Femur (tissue), 1 donor: Measurements from ENCODE around the gene ORC3.

ENCODE experiments used
- DNase-seq: peaks from one replicate; pipeline ENCODE4 v3.0.0-alpha.2; 2017

The ORC3 gene

DNA sequence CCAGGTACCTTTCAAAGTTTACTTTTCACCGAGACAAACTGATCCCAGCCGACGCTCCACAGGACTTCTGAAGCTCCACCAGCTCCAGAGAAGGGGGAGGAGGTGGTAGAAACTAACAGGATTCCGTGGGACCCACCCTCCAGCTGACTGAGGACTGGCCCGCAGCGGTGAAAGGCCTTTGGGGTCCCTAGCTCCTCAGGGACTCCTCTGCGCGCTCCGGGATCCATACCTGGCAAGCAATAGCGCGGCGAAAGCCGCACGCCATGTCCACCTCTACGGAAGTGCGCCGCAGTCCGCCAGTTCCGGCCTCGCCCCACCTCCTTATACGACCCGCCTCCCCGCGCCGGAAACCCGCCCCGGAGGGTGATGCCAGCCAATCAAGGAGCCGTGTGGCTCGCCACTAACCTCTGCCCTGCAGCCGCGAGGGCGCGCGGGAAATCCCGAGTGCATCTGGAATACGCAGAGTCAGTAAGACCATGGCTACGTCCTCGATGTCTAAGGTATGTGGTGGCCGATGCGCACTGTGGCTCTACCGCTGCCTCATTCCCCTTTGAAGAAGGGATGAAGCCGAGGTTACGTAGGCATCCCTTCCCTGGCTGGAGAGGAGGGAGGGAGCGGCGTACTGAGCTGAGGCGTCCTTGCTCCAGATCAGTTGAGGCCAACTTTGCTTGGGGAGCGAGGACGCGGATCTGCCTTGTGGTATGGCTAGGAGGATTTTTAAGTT, at the start of gene ORC3, which contains the start of gene RARS2:
Gene ORC3 (plus strand): TSS at position 443 of the 724 bp plus-strand sequence. CDS start 34 bp downstream, at position 477.
Gene RARS2 (minus strand): TSS at position 295 of the 724 bp plus-strand sequence. CDS start 30 bp downstream, at position 265.
- peak; percentile 98 for DNase-seq

DNA sequence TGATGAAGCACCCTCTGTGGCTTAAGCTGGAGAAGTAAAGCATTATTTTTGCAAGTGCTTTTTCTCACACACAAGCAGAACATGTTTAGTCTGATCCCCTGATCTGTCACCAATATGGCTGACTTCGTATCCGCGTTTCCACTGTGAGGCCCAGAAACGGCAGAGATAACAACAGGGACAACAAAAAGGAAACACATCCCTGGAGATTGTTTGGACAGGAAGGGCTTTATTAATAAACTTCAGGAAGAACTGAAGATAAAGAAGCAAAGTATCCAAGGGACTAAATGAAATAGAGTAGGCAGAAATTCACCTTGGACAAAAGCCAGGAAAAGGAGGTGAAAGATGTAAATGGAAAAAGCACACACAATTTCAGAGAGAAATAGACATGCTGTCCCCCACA, 49.4 kb upstream of the ORC3 start:
- DNase-seq, result no peak

DNA sequence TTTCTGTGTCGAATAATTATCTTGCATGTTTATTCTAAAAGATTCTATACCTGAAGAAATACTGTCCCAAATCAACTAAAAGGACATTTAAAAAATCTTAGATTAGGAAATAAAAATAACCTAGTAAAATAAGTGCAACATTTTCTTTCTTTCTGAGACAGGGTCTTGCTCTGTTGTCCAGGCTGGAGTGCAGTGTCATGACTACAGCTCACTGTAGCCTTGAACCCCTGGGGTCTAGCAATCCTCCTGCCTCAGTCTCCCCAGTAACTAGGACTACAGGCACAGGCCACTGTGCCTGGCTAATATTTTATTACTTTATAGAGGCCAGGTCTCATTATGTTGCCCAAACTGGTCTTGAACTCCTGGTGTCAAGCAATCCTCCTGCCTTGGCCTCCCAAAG, 48.9 kb upstream of the ORC3 start:
- DNase-seq, result no peak

DNA sequence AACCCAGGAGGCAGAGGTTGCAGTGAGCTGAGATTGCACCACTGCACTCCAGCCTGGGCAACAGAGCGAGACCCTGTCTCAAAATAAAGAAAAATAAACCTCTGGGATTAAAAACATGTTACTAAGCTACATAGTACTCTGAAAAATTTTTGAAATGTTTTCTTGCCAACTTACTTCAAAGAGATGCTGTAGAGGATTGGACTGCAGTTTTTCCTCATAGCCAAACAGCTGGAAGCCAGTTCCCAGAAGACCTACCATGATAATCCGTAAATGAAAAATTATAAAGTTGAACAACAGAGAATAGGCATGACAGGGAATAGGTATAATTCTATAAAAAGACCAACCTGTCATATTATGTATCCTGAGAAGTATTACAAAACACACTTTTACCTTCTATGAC, 48.2 kb upstream of the ORC3 start:
- no peak for DNase-seq

DNA sequence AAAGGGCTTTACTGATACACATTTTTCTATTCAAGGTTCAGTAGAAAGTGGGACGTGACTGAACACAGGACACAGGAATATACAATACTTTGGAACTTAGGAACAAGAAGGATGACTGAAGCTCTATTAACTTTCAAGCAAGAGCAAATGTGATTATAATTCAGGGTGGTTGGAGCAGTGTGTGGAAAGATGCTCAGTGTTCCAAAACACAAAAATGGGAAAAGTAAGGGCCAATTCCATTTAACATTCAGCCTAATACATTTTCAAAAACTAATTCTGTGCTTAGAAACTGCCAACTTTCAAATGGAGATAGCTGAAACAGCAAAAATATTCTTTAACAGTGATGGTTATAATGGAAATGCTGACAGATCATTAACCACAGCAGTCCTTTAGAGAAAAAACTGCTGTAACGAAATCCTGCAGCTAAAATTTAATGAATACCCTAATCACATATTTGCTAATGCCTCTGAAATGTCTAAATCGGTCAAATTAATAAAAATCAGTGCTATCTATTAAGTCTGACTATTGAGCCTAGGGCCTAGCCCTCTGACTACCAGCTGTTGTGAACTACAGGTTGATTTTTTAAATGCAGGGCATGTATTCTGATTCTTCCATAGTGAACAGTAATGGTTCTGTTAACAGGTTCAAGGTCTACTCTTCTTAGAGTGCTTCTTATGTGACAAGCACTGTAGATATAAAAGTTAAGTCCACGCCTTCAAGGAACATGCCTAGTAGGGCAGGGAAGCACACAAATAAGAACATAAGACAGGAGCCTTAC, 46.0 kb upstream of the ORC3 start:
- DNase-seq, result peak; percentile 22

DNA sequence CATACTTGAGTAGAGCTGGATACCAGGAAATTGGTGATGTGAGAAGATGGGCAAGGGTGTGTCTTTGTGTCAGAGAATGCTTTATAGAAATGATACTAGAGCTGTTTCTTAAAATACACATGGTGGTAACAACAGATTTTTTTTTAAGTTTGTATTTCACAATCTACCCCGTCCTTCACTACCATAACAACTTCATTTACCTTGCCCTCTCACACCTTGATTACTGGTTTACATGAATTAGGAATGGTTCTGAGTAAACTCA, 45.5 kb upstream of the ORC3 start:
- no peak for DNase-seq

DNA sequence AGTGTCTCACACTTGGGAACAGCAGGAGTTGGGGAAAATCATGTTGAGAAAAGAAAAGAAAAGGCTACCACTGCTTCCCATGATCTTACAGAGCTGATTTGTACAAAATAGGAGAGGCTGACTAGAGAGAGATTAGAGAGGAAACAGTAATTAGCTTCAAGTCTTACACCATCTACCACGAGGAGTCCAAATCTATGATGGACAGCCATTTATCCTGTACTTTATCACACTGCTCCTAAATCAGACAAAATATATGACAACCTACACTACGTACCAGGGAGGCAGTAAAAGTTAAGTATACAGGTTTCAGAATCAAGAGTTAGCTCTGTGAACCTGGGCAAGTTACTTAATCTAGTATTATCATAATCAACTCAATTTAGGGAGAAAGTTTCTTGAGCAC, 38.1 kb upstream of the ORC3 start:
- no peak for DNase-seq

DNA sequence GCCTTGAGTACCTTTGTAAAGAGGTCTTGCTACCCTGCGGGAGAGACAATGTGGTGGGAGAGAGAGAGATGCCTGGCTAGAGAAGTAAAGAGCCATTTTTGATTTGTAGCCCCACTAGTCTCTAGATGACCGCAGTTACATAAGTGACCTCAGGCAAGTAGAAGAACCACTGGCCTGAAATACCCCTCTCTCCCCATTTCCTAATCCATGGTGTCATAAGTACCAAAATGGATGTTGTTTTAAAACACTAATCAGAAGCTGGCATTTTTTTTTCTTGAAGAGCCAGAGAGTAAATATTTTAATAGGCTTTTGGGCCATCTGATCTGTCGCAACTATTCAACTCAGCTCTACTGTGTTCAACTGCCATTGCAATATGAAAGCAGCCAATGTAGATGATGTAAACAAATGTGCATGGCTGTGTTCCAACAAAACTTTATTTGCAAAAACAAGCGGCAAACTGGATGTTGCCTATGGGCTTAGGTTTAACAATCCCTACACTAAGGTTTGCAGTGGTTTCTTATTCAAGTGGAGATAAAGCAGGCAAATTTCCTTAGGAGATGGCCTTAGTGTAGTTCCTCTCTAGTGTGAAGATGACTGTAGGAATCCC, 36.7 kb upstream of the ORC3 start:
- no peak for DNase-seq

DNA sequence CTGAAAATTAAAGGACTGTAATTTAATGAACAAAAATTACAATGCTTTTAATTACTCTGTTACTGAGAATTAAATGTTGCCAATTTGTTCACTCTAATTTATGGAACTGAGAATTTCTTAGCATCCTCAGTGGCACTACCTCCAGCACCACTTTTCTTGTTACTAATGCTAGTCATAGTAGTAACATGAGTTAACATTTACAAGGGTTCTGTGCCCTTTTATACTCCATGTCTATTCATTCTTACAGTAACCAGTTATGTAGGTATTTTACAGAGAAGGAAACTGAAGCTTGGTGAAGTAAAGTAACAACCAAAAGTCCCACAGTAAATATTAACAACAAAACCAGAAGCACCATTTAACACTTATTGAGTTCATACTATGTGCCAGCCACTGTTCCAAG, 34.4 kb upstream of the ORC3 start:
- DNase-seq, result no peak

DNA sequence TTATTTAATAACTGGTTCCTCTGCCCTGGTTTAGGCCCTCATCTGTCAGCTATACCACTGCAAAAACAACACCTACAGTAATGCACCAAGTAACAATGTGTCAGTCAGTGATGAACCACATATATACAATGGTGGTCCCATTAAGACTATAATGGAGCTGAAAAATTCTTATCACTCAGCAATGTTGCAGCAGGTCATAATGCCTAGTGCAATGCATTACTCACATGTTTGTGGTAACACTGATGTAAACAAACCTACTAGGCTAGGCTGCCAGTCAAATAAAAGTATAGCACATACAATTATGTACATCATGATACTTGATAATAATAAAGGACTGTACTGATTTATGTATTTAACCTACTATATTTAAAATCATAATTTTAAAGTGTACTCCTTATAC, 31.5 kb upstream of the ORC3 start:
- no peak for DNase-seq

DNA sequence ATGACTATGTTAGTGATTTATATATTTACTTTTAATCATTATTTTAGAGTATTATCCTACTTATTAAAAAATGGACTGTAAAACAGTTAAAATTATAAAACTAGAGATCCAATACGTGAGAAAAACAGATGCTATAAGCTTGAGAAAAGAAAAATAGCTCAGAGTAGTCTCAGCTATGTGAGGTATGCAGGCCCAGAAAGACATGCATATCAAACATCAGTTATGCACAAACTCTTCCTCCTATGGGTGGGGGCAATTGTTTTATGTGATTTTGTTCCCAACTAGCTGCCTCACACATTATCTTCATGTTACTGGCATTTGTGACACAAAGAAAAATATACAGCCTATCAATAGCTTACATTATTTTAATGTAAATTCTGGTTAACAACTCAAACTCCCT, 28.9 kb upstream of the ORC3 start:
- no peak for DNase-seq

DNA sequence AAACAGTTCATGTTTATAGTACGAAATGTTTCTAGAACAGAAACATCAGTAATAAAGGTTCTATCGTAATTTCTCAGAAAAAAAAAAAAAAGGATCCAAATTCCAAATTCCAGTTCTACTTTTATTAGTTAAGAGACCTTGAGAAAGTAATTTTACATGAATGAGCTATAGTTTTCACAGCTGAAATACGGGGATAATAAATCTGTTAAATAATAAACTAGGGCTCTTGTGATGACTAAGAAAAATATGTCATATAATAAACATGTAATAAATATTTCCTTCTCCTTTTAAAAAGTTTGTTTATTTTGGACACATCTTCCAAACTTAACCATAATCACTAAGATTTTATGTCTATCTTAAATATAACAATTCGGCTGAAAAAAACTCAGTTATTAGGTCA, 17.9 kb upstream of the ORC3 start:
- no peak for DNase-seq

DNA sequence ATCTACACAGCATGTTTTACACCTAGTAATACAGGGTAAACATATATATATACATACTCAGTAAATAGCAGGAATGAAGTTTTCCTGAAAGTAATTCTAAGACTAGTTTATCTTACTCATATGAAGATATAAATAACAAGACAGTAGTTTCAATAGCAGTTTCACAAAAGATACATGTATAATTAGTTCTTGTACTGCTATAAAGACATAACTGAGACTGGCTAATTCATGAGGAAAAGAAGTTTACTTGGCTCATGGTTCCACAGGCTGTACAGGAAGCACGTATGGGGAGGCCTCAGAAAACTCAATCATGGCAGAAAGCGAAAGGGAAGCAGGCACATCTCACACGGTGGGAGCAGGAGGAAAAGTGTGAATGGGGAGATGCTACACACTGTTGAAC, 17.1 kb upstream of the ORC3 start:
- no peak for DNase-seq

DNA sequence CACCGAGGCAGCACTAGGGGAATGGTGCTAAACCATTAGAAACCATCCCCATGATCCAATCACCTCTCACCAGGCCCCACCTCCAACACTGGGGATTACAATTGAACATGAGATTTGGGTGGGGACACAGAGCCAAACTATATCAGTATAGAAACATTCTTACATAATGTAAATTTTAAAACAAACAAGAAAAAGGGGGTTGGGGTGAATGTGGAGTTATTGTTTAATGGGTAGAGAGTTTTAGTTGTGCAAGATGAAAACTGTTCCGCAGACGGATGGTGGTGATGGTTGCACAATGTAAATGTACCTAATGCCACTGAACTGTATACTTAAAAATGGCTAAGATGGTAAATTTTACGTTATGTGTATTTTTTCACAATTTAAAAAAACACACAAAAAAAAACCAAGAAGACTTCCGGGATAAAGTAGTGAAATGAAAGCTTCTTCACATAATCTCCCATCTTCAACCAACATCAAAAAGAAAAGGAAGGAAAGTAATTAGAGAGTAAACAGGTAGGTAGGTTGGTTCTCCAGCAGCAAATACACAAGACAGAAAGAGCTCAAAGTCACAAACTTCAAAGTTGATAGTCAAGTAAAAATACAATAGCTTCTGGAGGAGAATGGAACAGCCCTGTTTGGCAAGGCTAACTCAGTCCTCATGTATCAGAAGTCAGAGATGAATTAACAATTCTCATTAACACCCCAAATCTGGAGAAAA, 16.5 kb upstream of the ORC3 start:
- DNase-seq, result no peak

DNA sequence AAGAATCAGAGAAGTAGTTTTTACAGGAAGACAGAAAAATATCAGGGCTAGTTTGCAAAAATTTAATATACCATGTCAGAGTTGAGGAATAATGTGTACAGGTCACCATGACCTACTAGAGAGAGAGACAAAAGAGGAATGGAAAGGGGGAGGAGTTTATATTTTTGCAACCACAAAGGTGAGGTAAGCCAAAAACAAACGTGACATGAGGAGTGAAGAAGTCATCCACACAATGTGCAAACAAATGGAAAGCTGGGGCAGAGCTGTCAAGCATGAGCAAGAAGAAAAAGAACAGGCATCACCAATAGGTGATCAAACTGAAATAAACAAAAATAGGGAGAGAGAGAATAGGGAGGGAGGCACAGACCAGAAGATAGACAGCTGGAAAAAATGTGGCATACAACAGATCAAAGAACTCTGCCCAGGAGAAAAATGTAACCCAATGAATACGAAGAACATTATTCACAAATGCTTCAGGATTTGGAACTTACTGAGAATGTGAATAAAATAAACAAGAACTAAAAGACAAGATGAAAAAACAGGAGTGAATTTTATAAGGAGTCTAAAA, 15.6 kb upstream of the ORC3 start:
- DNase-seq, result no peak

DNA sequence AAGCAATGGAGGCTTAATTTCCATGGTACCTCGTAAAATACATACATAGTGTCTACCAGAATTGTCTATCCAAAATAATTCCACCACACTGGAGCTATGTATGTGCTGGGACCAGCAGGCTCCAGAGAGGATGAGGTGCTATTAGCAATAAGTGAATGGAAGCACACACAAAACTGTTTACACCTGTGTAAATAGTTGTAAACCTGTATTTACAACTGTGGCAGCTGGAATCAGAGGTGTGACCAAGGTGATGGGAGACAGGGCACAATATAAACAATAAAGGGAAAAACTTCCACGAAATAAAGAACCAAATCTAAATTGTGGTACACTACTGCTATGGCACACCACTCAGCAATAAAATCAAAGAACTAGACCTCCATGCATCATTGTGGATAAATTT, 14.5 kb upstream of the ORC3 start:
- no peak for DNase-seq

DNA sequence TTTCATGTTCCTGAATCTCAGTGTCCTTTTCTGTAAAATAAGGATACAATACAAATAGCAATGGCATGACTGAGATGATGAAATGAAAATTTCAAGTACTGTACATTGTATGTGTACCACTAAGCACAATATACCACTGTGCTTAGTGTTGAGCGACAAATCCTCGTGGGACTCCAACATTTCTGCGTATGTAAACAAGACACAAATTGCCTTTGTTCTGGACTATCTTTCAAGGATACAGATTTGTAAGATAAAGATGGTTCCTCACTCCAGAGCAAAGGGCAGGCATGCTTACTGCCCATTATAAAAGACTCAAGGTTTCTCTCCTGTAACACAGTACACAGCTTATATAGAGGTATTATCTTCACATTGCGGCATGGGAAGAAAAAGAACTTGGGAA, 6.1 kb upstream of the ORC3 start:
- no peak for DNase-seq

DNA sequence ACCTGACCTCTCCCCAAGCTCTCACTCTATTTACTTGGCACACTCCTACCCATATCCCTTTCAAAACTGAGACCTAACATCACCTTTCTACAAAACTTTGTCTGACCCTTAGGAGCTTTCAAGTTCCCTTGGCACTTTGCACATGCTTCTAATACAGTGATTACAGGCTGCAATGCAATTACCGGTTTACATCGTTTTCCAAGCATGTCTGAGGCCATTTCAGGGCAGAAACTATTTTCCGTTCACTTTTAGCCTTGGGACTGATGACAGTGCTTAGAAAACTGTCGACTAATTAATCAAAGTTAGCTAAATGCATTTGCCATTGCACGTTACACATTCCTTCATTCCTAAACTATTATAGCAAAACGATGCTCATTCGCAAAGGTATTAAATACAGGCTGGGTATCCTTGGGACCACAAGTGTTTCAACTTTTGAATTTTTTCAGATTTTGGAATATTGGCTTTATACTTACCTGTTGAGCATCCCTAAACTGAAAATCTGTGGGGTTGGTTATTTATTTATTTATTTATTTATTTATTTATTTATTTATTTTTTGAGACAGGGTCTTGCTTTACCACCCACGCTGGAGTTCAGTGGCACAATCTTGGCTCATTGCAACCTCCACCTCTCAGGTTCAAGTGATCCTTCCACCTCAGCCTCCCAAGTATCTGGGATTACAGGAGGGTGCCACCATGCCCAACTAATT, 3.4 kb upstream of the ORC3 start:
- DNase-seq, result no peak

DNA sequence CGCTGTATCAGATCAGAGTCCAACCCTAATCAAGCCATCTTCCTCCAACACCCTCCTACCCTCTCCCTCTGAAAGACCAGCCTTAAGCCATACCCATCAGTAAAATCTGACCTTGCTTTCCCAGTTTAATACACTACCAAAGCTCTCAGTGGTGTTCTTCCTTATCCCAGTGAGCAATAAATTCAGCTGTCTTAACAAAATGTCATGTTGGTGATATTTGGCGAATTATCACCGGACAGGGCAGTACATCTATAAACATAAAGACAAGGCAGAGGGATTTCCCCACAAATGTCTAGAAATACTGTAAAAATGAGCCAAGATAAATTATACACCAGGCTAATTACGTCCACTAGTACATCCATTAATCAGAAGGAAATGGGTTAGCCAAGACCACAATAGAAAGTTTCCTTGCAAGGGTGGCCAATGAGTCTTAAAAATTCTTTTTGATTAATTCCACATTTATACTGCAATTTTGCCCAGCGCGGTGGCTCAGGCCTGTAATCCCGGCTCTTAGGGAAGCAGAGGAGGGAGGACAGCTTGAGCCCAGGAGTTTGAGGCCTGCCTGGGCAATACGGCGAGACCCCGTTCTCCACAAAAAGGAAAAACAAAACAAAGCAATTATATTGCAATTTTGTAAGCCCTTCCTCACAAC, 1.1 kb upstream of the ORC3 start:
- DNase-seq, result peak; percentile 21

DNA sequence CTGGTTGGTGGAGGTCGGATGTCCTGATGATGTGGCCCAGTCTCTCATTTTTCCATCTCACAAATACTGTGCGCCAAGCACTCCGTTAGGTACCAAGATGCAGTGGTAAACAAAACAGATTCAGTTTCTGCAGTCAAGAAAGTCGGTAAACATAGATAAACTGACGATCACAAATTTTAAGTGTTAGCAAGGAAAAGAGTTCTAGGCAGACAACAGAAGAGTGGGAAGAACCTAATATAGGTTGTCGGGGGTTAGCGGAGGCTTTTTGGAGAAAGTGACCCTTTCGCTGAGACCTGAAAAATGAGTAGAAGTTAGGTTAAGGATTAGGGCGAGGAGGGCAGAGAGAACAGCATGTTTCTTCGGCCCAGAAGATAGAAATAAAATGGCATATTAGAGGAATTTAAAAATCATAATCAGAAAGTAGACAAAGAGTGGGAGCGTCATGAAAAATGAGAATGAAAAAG, 514 bp downstream of the ORC3 start:
- no peak for DNase-seq

DNA sequence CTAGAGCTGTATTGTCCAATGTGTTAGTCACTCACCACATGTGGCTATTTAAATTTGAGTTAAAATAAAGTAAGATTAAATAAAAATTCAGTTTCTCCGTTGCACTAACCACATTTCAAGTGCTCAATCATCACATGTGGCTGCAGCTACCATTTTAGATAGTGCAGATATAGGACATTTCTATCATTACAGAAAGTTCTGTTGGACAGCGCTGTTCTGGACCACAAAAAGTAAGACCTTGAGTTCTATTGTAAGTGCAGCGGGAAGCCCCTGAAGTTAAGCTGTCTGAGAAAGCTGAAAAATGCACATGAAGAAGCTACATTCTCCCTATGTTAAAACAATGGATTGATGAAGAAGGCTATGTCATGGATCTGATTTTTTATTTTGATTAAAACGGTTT, 1.1 kb downstream of the ORC3 start:
- DNase-seq, result no peak

DNA sequence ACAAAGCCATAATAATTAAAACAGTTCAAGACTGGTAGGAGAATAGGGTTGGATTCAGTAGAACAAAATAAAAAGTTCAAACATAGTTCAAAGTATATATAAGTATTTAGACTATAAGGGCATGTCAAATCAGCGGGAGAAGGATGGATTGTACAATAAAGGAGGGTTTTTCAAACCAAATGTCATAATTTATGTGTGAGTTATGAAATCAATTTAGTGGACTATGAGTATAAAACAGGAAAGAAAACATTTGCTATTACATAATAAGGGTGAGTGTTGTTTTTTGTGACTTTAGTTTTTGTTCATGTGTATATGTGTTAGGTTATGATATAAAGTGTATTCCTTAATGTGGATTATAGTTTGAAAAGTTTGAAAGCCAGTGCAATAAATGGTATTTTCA, 10.6 kb downstream of the ORC3 start:
- no peak for DNase-seq
